ENCODE data around the gene ITPR2.

Gene ITPR2

GRCh38 chr12:26832822-26833742, at the start of gene ITPR2:
TSS of gene ITPR2 (minus strand) at chr12:26833194. CDS start at chr12:26832781, 413 bp downstream.
- no peaks in the 10 kb centered on the region; the same call in 1 of the 2 replicates for H3K36me3 ChIP-seq (ENCODE audit: control insufficient read depth, insufficient read depth, low read length)
- no peak for TF ChIP-seq CTCF (IDR thresholded peaks at IDR 0.05; ENCODE audit: insufficient read depth, low read length, poor library complexity, severe bottlenecking)
- no peaks in the 10 kb centered on the region for H3K27me3 ChIP-seq (replicated peaks; ENCODE audit: control insufficient read depth, insufficient read depth, low read length)
- peak; percentile 94 for DNase-seq (ENCODE audit: extremely low read depth, insufficient read length)
- peak within 1 kb of the TSS; percentile 99 for H3K4me3 ChIP-seq (replicated peaks; ENCODE audit: low read depth, low read length)

- DNase-seq (ENCODE audit: extremely low read depth, insufficient read length): no peak
- no peaks in the 10 kb centered on the region for H3K27me3 ChIP-seq (replicated peaks; ENCODE audit: control insufficient read depth, insufficient read depth, low read length)
- H3K36me3 ChIP-seq (ENCODE audit: control insufficient read depth, insufficient read depth, low read length): no peaks in the 10 kb centered on the region
- no peak overlapping the region for H3K4me3 ChIP-seq (replicated peaks; ENCODE audit: low read depth, low read length)
- TF ChIP-seq CTCF (IDR thresholded peaks at IDR 0.05; ENCODE audit: insufficient read depth, low read length, poor library complexity, severe bottlenecking): no peak
Measured at GRCh38 chr12:26880625-26881024, 47.6 kb upstream of the ITPR2 start.

- TF ChIP-seq CTCF (IDR thresholded peaks at IDR 0.05; ENCODE audit: insufficient read depth, low read length, poor library complexity, severe bottlenecking): no peak
- H3K4me3 ChIP-seq (replicated peaks; ENCODE audit: low read depth, low read length): no peak overlapping the region
- DNase-seq (ENCODE audit: extremely low read depth, insufficient read length): peak; percentile 24
- no peaks in the 10 kb centered on the region for H3K27me3 ChIP-seq (replicated peaks; ENCODE audit: control insufficient read depth, insufficient read depth, low read length)
- no peaks in the 10 kb centered on the region for H3K36me3 ChIP-seq (ENCODE audit: control insufficient read depth, insufficient read depth, low read length)
Measured at GRCh38 chr12:26878661-26879119, 45.7 kb upstream of the ITPR2 start.

GRCh38 chr12:26874501-26875296, 41.7 kb upstream of the ITPR2 start:
- peak; percentile 28 for DNase-seq (ENCODE audit: extremely low read depth, insufficient read length)
- Histone ChIP-seq H3K27me3 (replicated peaks; ENCODE audit: control insufficient read depth, insufficient read depth, low read length) (no peaks in the 10 kb centered on the region), H3K36me3 (ENCODE audit: control insufficient read depth, insufficient read depth, low read length) (no peaks in the 10 kb centered on the region), H3K4me3 (replicated peaks; ENCODE audit: low read depth, low read length) (no peak overlapping the region)
- no peak for TF ChIP-seq CTCF (IDR thresholded peaks at IDR 0.05; ENCODE audit: insufficient read depth, low read length, poor library complexity, severe bottlenecking)

GRCh38 chr12:26872625-26873024, 39.6 kb upstream of the ITPR2 start:
- DNase-seq (ENCODE audit: extremely low read depth, insufficient read length): no peak
- Histone ChIP-seq H3K4me3 (replicated peaks; ENCODE audit: low read depth, low read length) (no peak overlapping the region), H3K36me3 (ENCODE audit: control insufficient read depth, insufficient read depth, low read length) (no peaks in the 10 kb centered on the region), H3K27me3 (replicated peaks; ENCODE audit: control insufficient read depth, insufficient read depth, low read length) (no peaks in the 10 kb centered on the region)
- TF ChIP-seq CTCF (IDR thresholded peaks at IDR 0.05; ENCODE audit: insufficient read depth, low read length, poor library complexity, severe bottlenecking): no peak
